Upper lobe of left lung (tissue), 6 donors: Measurements from ENCODE around the gene BCO1. TPM values are rescaled to one million over a fixed set of nuclear protein-coding genes. Genes with fewer than 3 reads are reported as not detected.

Source experiments
- ATAC-seq, 2 donors: fragments of 200-7000 bp; cut with Tn5 transposase; one replicate each; pipeline ENCODE4 v1.9.1; 2022; ENCODE audit warnings: mild to moderate bottlenecking in 2 of 2, moderate library complexity in 2 of 2; ENCODE audit not compliant: low FRiP score in 2 of 2
- DNase-seq, 2 donors: peaks; one replicate each; pipeline ENCODE4 v3.0.0-alpha.2; 2019 to 2020
- H3K27ac ChIP-seq, 4 donors: fragments of 200-600 bp; sonication (generic); one replicate each; pipeline ENCODE4 v1.5.1; 2016 to 2019
- H3K27me3 ChIP-seq, 4 donors: fragments of 200-600 bp; sonication (generic); one replicate each; pipeline ENCODE4 v1.5.1; 2017 to 2019
- H3K36me3 ChIP-seq, 4 donors: fragments of 200-600 bp; sonication (generic); one replicate each; pipeline ENCODE4 v1.5.1; 2016 to 2019
- H3K4me1 ChIP-seq, 4 donors: fragments of 200-600 bp; sonication (generic); one replicate each; pipeline ENCODE4 v1.5.1; 2018 to 2019
- H3K4me3 ChIP-seq, 4 donors: fragments of 200-600 bp; sonication (generic); one replicate each; pipeline ENCODE4 v1.5.1; 2017 to 2019; ENCODE audit warnings: mild to moderate bottlenecking in 2 of 4, moderate library complexity in 1 of 4
- H3K9me3 ChIP-seq, 4 donors: fragments of 200-600 bp; sonication (generic); one replicate each; pipeline ENCODE4 v1.5.1; 2018 to 2019
- CTCF ChIP-seq, 6 experiments: fragments of 450-650 bp in 4 of 6; fragments of 200-600 bp in 2 of 6; sonication (generic) in 2 of 6; IDR thresholded peaks; one replicate each; pipeline ENCODE4 v1.5.1; 2016 to 2019; ENCODE audit warnings: antibody characterized with exemption in 6 of 6
- EP300 ChIP-seq, 4 donors: sonication (generic); formaldehyde crosslinking; IDR thresholded peaks; one replicate each; pipeline ENCODE4 v1.5.1; 2017; ENCODE audit warnings: antibody characterized with exemption in 4 of 4, control low read depth in 2 of 4
- POLR2A ChIP-seq, 4 donors: fragments of 450-650 bp; IDR thresholded peaks; one replicate each; pipeline ENCODE4 v1.5.1; 2016 to 2017; ENCODE audit warnings: antibody characterized with exemption in 4 of 4, mild to moderate bottlenecking in 2 of 4
- POLR2AphosphoS5 ChIP-seq, 2 donors: sonication (generic); formaldehyde crosslinking; IDR thresholded peaks; one replicate each; pipeline ENCODE4 v1.5.1; 2017; ENCODE audit warnings: antibody characterized with exemption in 2 of 2
- WGBS, 2 donors: methylation state at CpG; one replicate each; pipeline ENCODE4 v1.1.5; 2017 to 2018; 5-methylcytosine and 5-hydroxymethylcytosine counted together
- total RNA-seq, 6 donors: library from RNA; depleted of rRNA in 4 of 6; stranded (reverse); fragments of >200 nt in 4 of 6; gene quantifications; one replicate each; pipeline versions ENCODE4 v1.1.0 to v1.2.1, GENCODE V29; 2016 to 2021
- donor health status: DM: no; HTN: no; CAD: no; lungs with moderate emphysema.
- donor health status: DM: no; HTN: yes; CAD: no; lungs with severe emphysema.

Gene BCO1
- total RNA-seq, 6 donors from 2014 or later, result 0.17 to 0.92 TPM; not detected in 4

- Histone ChIP-seq H3K27me3 (no peaks in the 10 kb centered on the region), H3K36me3 (no peaks in the 10 kb centered on the region), H3K4me3 (no peak overlapping the region), H3K9me3 (no peaks in the 10 kb centered on the region), H3K27ac (no peak overlapping the region), H3K4me1 (peaks cover 15 to 34% (median 22%) of the 10 kb centered on the region in 4 donors)
- DNase-seq (no peak), ATAC-seq (no peak)
- no peak for TF ChIP-seq POLR2A (IDR thresholded peaks at IDR 0.05)
- TF ChIP-seq POLR2AphosphoS5 (IDR thresholded peaks at IDR 0.05), result no peak
- no peak for TF ChIP-seq EP300 (IDR thresholded peaks at IDR 0.05)
These were observed 73.3 kb downstream of the BCO1 start for GRCh38 chr16:81311762-81312161.

GRCh38 chr16:81313701-81314602 lies 75.5 kb downstream of the BCO1 start:
- 6 to 9% methylated on average over 16 of the region's 16 CpGs for WGBS, 2 donors
- Histone ChIP-seq H3K4me3 (peak overlapping the region; percentile 71 to 98 (median 91)), H3K27me3 (no peaks in the 10 kb centered on the region), H3K4me1 (peaks cover 15 to 34% (median 22%) of the 10 kb centered on the region in 4 donors), H3K27ac (peak overlapping the region; percentile 85 to 95 (median 92)), H3K36me3 (no peaks in the 10 kb centered on the region), H3K9me3 (no peaks in the 10 kb centered on the region)
- ATAC-seq (no peak), DNase-seq (no peak)
- no peak for TF ChIP-seq POLR2A (IDR thresholded peaks at IDR 0.05)
- TF ChIP-seq EP300 (IDR thresholded peaks at IDR 0.05), result no peak
- TF ChIP-seq POLR2AphosphoS5 (IDR thresholded peaks at IDR 0.05), result no peak
- no peak for TF ChIP-seq CTCF (IDR thresholded peaks at IDR 0.05)

- H3K27me3 ChIP-seq, result no peaks in the 10 kb centered on the region
- DNase-seq, result peak; percentile 96 to 98
- TF ChIP-seq POLR2A (IDR thresholded peaks at IDR 0.05) (peak in 3 of 4 donors; percentile 74 to 89 (median 86)), EP300 (IDR thresholded peaks at IDR 0.05) (no peak), POLR2AphosphoS5 (IDR thresholded peaks at IDR 0.05) (peak; percentile 80 to 91), CTCF (IDR thresholded peaks at IDR 0.05) (peak in 1 of 6 experiments; percentile 3)
- H3K4me3 ChIP-seq, result peak within 1 kb of the TSS; percentile 71 to 98 (median 91)
- no peaks in the 10 kb centered on the region for H3K36me3 ChIP-seq
- 0 to 1% methylated on average over 2 to 17 of the region's 75 CpGs for WGBS, 2 donors
- peak; percentile 98 to 99 for ATAC-seq
- no peaks in the 10 kb centered on the region for H3K9me3 ChIP-seq
- peak within 1 kb of the TSS; percentile 85 to 95 (median 92) for H3K27ac ChIP-seq
- H3K4me1 ChIP-seq, result peaks cover 19 to 37% (median 22%) of the 10 kb centered on the region in 4 donors
These were observed 76.2 kb downstream of the BCO1 start, which contains the start of gene GAN for GRCh38 chr16:81314603-81315270. Gene GAN (plus strand): TSS chr16:81314962. CDS start chr16:81315114, 152 bp downstream.

- peaks cover 19 to 37% (median 22%) of the 10 kb centered on the region in 4 donors for H3K4me1 ChIP-seq
- peak; percentile 54 to 93 for DNase-seq
- no peaks in the 10 kb centered on the region for H3K27me3 ChIP-seq
- TF ChIP-seq CTCF (IDR thresholded peaks at IDR 0.05) (peak in 3 of 6 experiments; percentile 6 to 16 (median 7)), POLR2AphosphoS5 (IDR thresholded peaks at IDR 0.05) (no peak), POLR2A (IDR thresholded peaks at IDR 0.05) (peak in 1 of 4 donors; percentile 48)
- no peaks in the 10 kb centered on the region for H3K36me3 ChIP-seq
- H3K27ac ChIP-seq, result peak overlapping the region; percentile 85 to 95 (median 92)
- peak overlapping the region; percentile 71 to 98 (median 91) for H3K4me3 ChIP-seq
- 1% methylated on average over 13 to 28 of the region's 88 CpGs for WGBS, 2 donors
- ATAC-seq, result peak; percentile 42 to 78
- no peaks in the 10 kb centered on the region for H3K9me3 ChIP-seq
These were observed 77.0 kb downstream of the BCO1 start for GRCh38 chr16:81315271-81316175.
